ENCODE results near the gene DEUP1. TPM values are rescaled to one million over a fixed set of nuclear protein-coding genes. Genes with fewer than 3 reads are reported as not detected.

DEUP1 gene
- total and polyA plus RNA-seq, 4 donors = 0.39 to 2.4 (median 1.2) TPM

- Histone ChIP-seq H3K4me3 (no peak overlapping the region), H3K27ac (ENCODE audit: low read depth in 1 of 2, low read length in 1 of 2) (peak overlapping the region in 1 of 2 donors; percentile 4), H3K27me3 (ENCODE audit: control insufficient read depth in 3 of 3, insufficient read depth in 3 of 3, low read length in 2 of 3) (no peaks in the 10 kb centered on the region), H3K9ac (ENCODE audit: insufficient read depth in 1 of 2, low read length in 2 of 2) (no peak overlapping the region), H3K4me1 (ENCODE audit: control insufficient read depth in 5 of 5, insufficient read depth in 5 of 5, low read length in 5 of 5) (peaks cover 3 to 46% (median 5%) of the 10 kb centered on the region in 5 donors), H3K36me3 (ENCODE audit: control insufficient read depth in 4 of 4, insufficient read depth in 4 of 4, low read length in 4 of 4) (peaks cover 0 to 5% (median 0%) of the 10 kb centered on the region in 4 donors), H3K9me3 (ENCODE audit: control insufficient read depth in 4 of 4, insufficient read depth in 3 of 4, low read length in 3 of 4) (peaks cover 0 to 2% (median 0%) of the 10 kb centered on the region in 4 donors)
- DNase-seq (peak; percentile 82 to 92 (median 87)), ATAC-seq (ENCODE audit: insufficient read depth, low FRiP score) (no peak)
- WGBS, 2 donors = 65 to 76% methylated on average over 10 of the region's 10 CpGs
- no peak for TF ChIP-seq CTCF (IDR thresholded peaks at IDR 0.05; ENCODE audit: control extremely low read depth, extremely low read depth)
These were observed 152.0 kb downstream of the DEUP1 start for GRCh38 chr11:93482556-93482955.

- ATAC-seq (ENCODE audit: insufficient read depth, low FRiP score) (no peak), DNase-seq (peak; percentile 32 to 68 (median 64))
- no peaks in the 10 kb centered on the region for H3K9me3 ChIP-seq (ENCODE audit: control insufficient read depth in 4 of 4, insufficient read depth in 3 of 4, low read length in 3 of 4)
- WGBS, 2 donors = 81 to 83% methylated on average over 3 of the region's 3 CpGs
- no peak overlapping the region for H3K27ac ChIP-seq (ENCODE audit: low read depth in 1 of 2, low read length in 1 of 2)
- H3K9ac ChIP-seq (ENCODE audit: insufficient read depth in 1 of 2, low read length in 2 of 2) = no peak overlapping the region
- H3K36me3 ChIP-seq (ENCODE audit: control insufficient read depth in 4 of 4, insufficient read depth in 4 of 4, low read length in 4 of 4) = peaks cover 0 to 5% (median 0%) of the 10 kb centered on the region in 4 donors
- no peak for TF ChIP-seq CTCF (IDR thresholded peaks at IDR 0.05; ENCODE audit: control extremely low read depth, extremely low read depth)
- no peaks in the 10 kb centered on the region for H3K27me3 ChIP-seq (ENCODE audit: control insufficient read depth in 3 of 3, insufficient read depth in 3 of 3, low read length in 2 of 3)
- no peak overlapping the region for H3K4me3 ChIP-seq
- H3K4me1 ChIP-seq (ENCODE audit: control insufficient read depth in 5 of 5, insufficient read depth in 5 of 5, low read length in 5 of 5) = peaks cover 3 to 55% (median 5%) of the 10 kb centered on the region in 5 donors
These were observed 154.2 kb downstream of the DEUP1 start for GRCh38 chr11:93484716-93485115.

- ATAC-seq (ENCODE audit: insufficient read depth, low FRiP score) (no peak), DNase-seq (no peak)
- H3K9me3 ChIP-seq (ENCODE audit: control insufficient read depth in 4 of 4, insufficient read depth in 3 of 4, low read length in 3 of 4) = no peaks in the 10 kb centered on the region
- no peaks in the 10 kb centered on the region for H3K27me3 ChIP-seq (ENCODE audit: control insufficient read depth in 3 of 3, insufficient read depth in 3 of 3, low read length in 2 of 3)
- peaks cover 0 to 5% (median 0%) of the 10 kb centered on the region in 4 donors for H3K36me3 ChIP-seq (ENCODE audit: control insufficient read depth in 4 of 4, insufficient read depth in 4 of 4, low read length in 4 of 4)
- WGBS, 2 donors = 93 to 98% methylated on average over 2 of the region's 2 CpGs
- H3K27ac ChIP-seq (ENCODE audit: low read depth in 1 of 2, low read length in 1 of 2) = no peak overlapping the region
- H3K4me3 ChIP-seq = no peak overlapping the region
- no peak overlapping the region for H3K9ac ChIP-seq (ENCODE audit: insufficient read depth in 1 of 2, low read length in 2 of 2)
- TF ChIP-seq CTCF (IDR thresholded peaks at IDR 0.05; ENCODE audit: control extremely low read depth, extremely low read depth) = no peak
- peaks cover 3 to 66% (median 5%) of the 10 kb centered on the region in 5 donors for H3K4me1 ChIP-seq (ENCODE audit: control insufficient read depth in 5 of 5, insufficient read depth in 5 of 5, low read length in 5 of 5)
These were observed 155.4 kb downstream of the DEUP1 start for GRCh38 chr11:93485983-93486382.

GRCh38 chr11:93487032-93487483 is 156.5 kb downstream of the DEUP1 start:
- Histone ChIP-seq H3K4me3 (no peak overlapping the region), H3K36me3 (ENCODE audit: control insufficient read depth in 4 of 4, insufficient read depth in 4 of 4, low read length in 4 of 4) (peaks cover 0 to 3% (median 0%) of the 10 kb centered on the region in 4 donors), H3K27me3 (ENCODE audit: control insufficient read depth in 3 of 3, insufficient read depth in 3 of 3, low read length in 2 of 3) (no peaks in the 10 kb centered on the region), H3K9me3 (ENCODE audit: control insufficient read depth in 4 of 4, insufficient read depth in 3 of 4, low read length in 3 of 4) (no peaks in the 10 kb centered on the region), H3K9ac (ENCODE audit: insufficient read depth in 1 of 2, low read length in 2 of 2) (no peak overlapping the region), H3K27ac (ENCODE audit: low read depth in 1 of 2, low read length in 1 of 2) (no peak overlapping the region), H3K4me1 (ENCODE audit: control insufficient read depth in 5 of 5, insufficient read depth in 5 of 5, low read length in 5 of 5) (peaks cover 3 to 72% (median 8%) of the 10 kb centered on the region in 5 donors)
- ATAC-seq (ENCODE audit: insufficient read depth, low FRiP score) (peak; percentile 35), DNase-seq (no peak)
- WGBS, 2 donors = 36 to 57% methylated on average over 7 of the region's 7 CpGs
- TF ChIP-seq CTCF (IDR thresholded peaks at IDR 0.05; ENCODE audit: control extremely low read depth, extremely low read depth) = no peak

All from lung (tissue), 12 donors.